ENCODE measurements around the gene CGN.

DNA sequence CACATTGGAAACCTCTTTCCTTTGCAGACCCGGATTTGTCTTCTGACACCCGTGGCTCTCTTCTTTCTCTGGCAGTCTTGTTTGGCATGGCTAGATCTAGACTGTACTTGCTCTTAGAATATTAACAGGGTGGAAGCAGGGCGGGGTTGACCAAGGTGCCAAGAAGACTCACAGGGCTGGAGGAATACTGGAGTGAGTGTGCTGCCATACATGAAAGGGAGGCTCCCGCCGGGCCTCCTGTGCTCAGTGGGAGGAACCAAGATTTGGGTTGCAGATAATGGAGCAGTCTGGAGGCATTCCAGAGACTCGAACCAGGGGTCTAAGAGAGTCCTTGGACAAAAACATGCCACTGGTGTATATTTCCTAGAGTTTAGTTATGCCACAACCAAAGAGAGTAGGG lies 73.1 kb downstream of the CGN start:
- TF ChIP-seq, protein P1, sequence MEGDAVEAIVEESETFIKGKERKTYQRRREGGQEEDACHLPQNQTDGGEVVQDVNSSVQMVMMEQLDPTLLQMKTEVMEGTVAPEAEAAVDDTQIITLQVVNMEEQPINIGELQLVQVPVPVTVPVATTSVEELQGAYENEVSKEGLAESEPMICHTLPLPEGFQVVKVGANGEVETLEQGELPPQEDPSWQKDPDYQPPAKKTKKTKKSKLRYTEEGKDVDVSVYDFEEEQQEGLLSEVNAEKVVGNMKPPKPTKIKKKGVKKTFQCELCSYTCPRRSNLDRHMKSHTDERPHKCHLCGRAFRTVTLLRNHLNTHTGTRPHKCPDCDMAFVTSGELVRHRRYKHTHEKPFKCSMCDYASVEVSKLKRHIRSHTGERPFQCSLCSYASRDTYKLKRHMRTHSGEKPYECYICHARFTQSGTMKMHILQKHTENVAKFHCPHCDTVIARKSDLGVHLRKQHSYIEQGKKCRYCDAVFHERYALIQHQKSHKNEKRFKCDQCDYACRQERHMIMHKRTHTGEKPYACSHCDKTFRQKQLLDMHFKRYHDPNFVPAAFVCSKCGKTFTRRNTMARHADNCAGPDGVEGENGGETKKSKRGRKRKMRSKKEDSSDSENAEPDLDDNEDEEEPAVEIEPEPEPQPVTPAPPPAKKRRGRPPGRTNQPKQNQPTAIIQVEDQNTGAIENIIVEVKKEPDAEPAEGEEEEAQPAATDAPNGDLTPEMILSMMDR (IDR thresholded peaks at IDR 0.05), result no peak
- TF ChIP-seq POLR2A (IDR thresholded peaks at IDR 0.05), result no peak

Measured in vagina (tissue), 2 donors.